K562 (cell line): Measurements from ENCODE around the gene MARVELD1. TPM values are rescaled to one million over a fixed set of nuclear protein-coding genes. Genes with fewer than 3 reads are reported as not detected.

Source experiments
- ATAC-seq: fragments of 200-7000 bp; cut with Tn5 transposase; 3 replicates; pipeline ENCODE4 v1.9.1; 2020; ENCODE audit warnings: moderate library complexity
- BruUV-seq: library from RNA; stranded (reverse); fragments of 400-500 nt; replicated peaks from 2 replicates; lab custom pipeline; 2021; lab: Mats Ljungman, UMichigan
- CTCF ChIA-PET: fragments of 300-600 bp; formaldehyde crosslinking; extraction: SDS; loops from one replicate; lab custom pipeline; 2021; ENCODE audit warnings: low intra/inter-chr PET ratio; lab: Yijun Ruan, JAX
- POLR2A ChIA-PET: fragments of 300-600, 350-650 bp; sonication (Branson Sonifier 250); formaldehyde crosslinking; extraction: SDS; loops from one replicate; lab custom pipeline; 2021; ENCODE audit warnings: antibody characterized with exemption, inconsistent platforms; lab: Yijun Ruan, JAX
- DNase-seq, 4 experiments: peaks; one replicate each; pipeline versions ENCODE4 v3.0.0 to v3.0.0-alpha.2; 2011 to 2018; ENCODE audit warnings: low spot score in 3 of 4, mixed read lengths in 3 of 4; ENCODE audit errors: extremely low read depth in 1 of 4
- FAIRE-seq: peaks from 2 replicates; lab custom pipeline; 2011; peaks lifted over from hg19 to GRCh38; lab: Jason Lieb, UNC
- H2AFZ ChIP-seq: 2 replicates; pipeline ENCODE4 v1.6.0; 2011; ENCODE audit warnings: low read depth, low read length, control low read depth, inconsistent platforms
- H3K27ac ChIP-seq: fragments of 200-600 bp; 3 replicates; pipeline ENCODE4 v1.8.0; 2011; ENCODE audit warnings: low read depth, mild to moderate bottlenecking, control low read depth, inconsistent platforms, low read length, moderate library complexity, mixed read lengths; ENCODE audit errors: extremely low read depth
- H3K27me3 ChIP-seq, 2 experiments: fragments of 300-600 bp in 1 of 2; 2 replicates in 1 of 2; 3 replicates in 1 of 2; pipeline versions ENCODE4 v1.6.0 to v1.8.0; 2011; ENCODE audit warnings: inconsistent platforms in 2 of 2, low read length in 2 of 2, mild to moderate bottlenecking in 1 of 2, mixed read lengths in 1 of 2, moderate library complexity in 1 of 2; ENCODE audit not compliant: control insufficient read depth in 2 of 2, insufficient read depth in 2 of 2
- H3K36me3 ChIP-seq: fragments of 300-600 bp; 3 replicates; pipeline ENCODE4 v1.8.0; 2011; ENCODE audit warnings: mild to moderate bottlenecking, low read length, inconsistent platforms; ENCODE audit not compliant: control insufficient read depth, insufficient read depth
- H3K4me1 ChIP-seq, 2 experiments: fragments of 200-600 bp in 1 of 2; replicated peaks in 1 of 2; 2 replicates in 1 of 2; 3 replicates in 1 of 2; pipeline versions ENCODE4 v1.5.1 to v1.8.0; 2011; ENCODE audit warnings: inconsistent platforms in 2 of 2, low read length in 2 of 2, mild to moderate bottlenecking in 1 of 2, mixed read lengths in 1 of 2, moderate library complexity in 1 of 2; ENCODE audit not compliant: control insufficient read depth in 2 of 2, insufficient read depth in 2 of 2
- H3K4me2 ChIP-seq: 2 replicates; pipeline ENCODE4 v1.6.1; 2011; ENCODE audit warnings: low read length, control low read depth, inconsistent platforms, mixed read lengths; ENCODE audit not compliant: insufficient read depth
- H3K4me3 ChIP-seq: fragments of 200-600 bp; sonication (generic), shearing (Covaris generic); 2 replicates; pipeline ENCODE4 v1.5.1; 2016; ENCODE audit warnings: control low read depth, inconsistent platforms
- H3K79me2 ChIP-seq: fragments of 200-600 bp; 3 replicates; pipeline ENCODE4 v1.8.0; 2011; ENCODE audit warnings: low read length, inconsistent platforms; ENCODE audit not compliant: control insufficient read depth, insufficient read depth
- H3K9ac ChIP-seq, 2 experiments: 2 replicates each; pipeline versions ENCODE4 v1.6.0 to v1.6.1; 2011; ENCODE audit warnings: low read depth in 2 of 2, low read length in 2 of 2, control low read depth in 1 of 2, inconsistent platforms in 1 of 2, mild to moderate bottlenecking in 1 of 2, mixed read lengths in 1 of 2; ENCODE audit not compliant: insufficient read depth in 1 of 2
- H3K9me1 ChIP-seq: one replicate; pipeline ENCODE4 v1.6.0; 2011; ENCODE audit warnings: inconsistent platforms, mild to moderate bottlenecking, low read length, moderate library complexity; ENCODE audit not compliant: control insufficient read depth, insufficient read depth
- H3K9me3 ChIP-seq: replicated peaks from 2 replicates; pipeline ENCODE4 v1.5.1; 2011; ENCODE audit warnings: low read depth, low read length, inconsistent platforms; ENCODE audit not compliant: control insufficient read depth, insufficient read depth
- H4K20me1 ChIP-seq: replicated peaks from 2 replicates; pipeline ENCODE4 v1.6.1; 2011; ENCODE audit warnings: low read length, inconsistent platforms, mixed read lengths; ENCODE audit not compliant: control insufficient read depth, insufficient read depth
- BACH1 ChIP-seq: fragments of 200-800 bp; sonication (Bioruptor generic); IDR thresholded peaks from 2 replicates; pipeline ENCODE4 v1.6.1; 2016; ENCODE audit warnings: missing genetic modification characterization, missing compliant biosample characterization
- C11orf30 ChIP-seq: fragments of 450-650 bp; IDR thresholded peaks from 2 replicates; pipeline ENCODE4 v1.6.1; 2016; ENCODE audit warnings: low read depth, mild to moderate bottlenecking
- DIDO1 ChIP-seq: fragments of 450-650 bp; IDR thresholded peaks from 2 replicates; pipeline ENCODE4 v1.6.1; 2016; ENCODE audit warnings: low read depth, missing biosample characterization, missing genetic modification characterization
- HDAC8 ChIP-seq: fragments of 450-650 bp; IDR thresholded peaks from 2 replicates; pipeline ENCODE4 v1.6.1; 2016; ENCODE audit warnings: mild to moderate bottlenecking, missing genetic modification characterization, moderate library complexity, missing compliant biosample characterization
- MECOM ChIP-seq: fragments of 250-450 bp; sonication (Bioruptor Pico); IDR thresholded peaks from 2 replicates; pipeline ENCODE4 v1.8.0; 2022; ENCODE audit warnings: inconsistent platforms
- MIER1 ChIP-seq: fragments of 450-650 bp; IDR thresholded peaks from 2 replicates; pipeline ENCODE4 v1.6.1; 2016; ENCODE audit warnings: antibody characterized with exemption, mild to moderate bottlenecking, low read depth
- SMC3 ChIP-seq: conservative IDR thresholded peaks from 2 replicates; pipeline ENCODE4 v1.6.1; 2011; ENCODE audit warnings: low read depth, low read length, improper control_type of control experiment; ENCODE audit not compliant: insufficient read depth
- TEAD2 ChIP-seq: fragments of 450-650 bp; IDR thresholded peaks from 2 replicates; pipeline ENCODE4 v1.6.1; 2016; ENCODE audit warnings: missing genetic modification characterization, control low read depth, missing compliant biosample characterization
- TFAM ChIP-seq: fragments of 250-450 bp; sonication (Bioruptor Pico); conservative IDR thresholded peaks from 2 replicates; pipeline ENCODE4 v1.5.0; 2021; ENCODE audit warnings: mild to moderate bottlenecking, moderate library complexity
- U2AF2 ChIP-seq: fragments of 200-400 bp; formaldehyde crosslinking; optimal IDR thresholded peaks from 2 replicates; pipeline ENCODE3; 2017; ENCODE audit warnings: low read depth, mild to moderate bottlenecking, low read length
- ZNF311 ChIP-seq: fragments of 250-450 bp; sonication (Bioruptor Pico); IDR thresholded peaks from 2 replicates; pipeline ENCODE4 v1.4.0; 2020; ENCODE audit warnings: mild to moderate bottlenecking, moderate library complexity
- ZNF583 ChIP-seq: fragments of 250-450 bp; sonication (Bioruptor Pico); IDR thresholded peaks from 2 replicates; pipeline ENCODE4 v1.4.0; 2020
- ZNF644 ChIP-seq: fragments of 200-800 bp; sonication (Bioruptor generic); IDR thresholded peaks from 2 replicates; pipeline ENCODE4 v1.6.1; 2016; ENCODE audit warnings: low read depth, missing genetic modification characterization, missing compliant biosample characterization
- ZNF766 ChIP-seq: fragments of 200-800 bp; sonication (Bioruptor generic); conservative IDR thresholded peaks from 2 replicates; pipeline ENCODE4 v1.6.1; 2016; ENCODE audit warnings: missing genetic modification characterization, missing compliant biosample characterization
- WGBS: fragments of 100-300 bp; shearing (Covaris generic); methylation state at CpG from one replicate; pipeline ENCODE4 v1.1.6; 2016; ENCODE audit warnings: low coverage, mixed read lengths; ENCODE audit not compliant: insufficient coverage; ENCODE audit errors: missing lambda C conversion rate; 5-methylcytosine and 5-hydroxymethylcytosine counted together
- in situ Hi-C: fragments of 300-500 bp; cut with MboI; formaldehyde crosslinking; loops from 4 replicates; pipeline ENCODE4 v1.15.0; 2018; ENCODE audit warnings: inconsistent platforms, mixed read lengths
- intact Hi-C: fragments of 100-400 bp; cut with micrococcal nuclease; formaldehyde crosslinking; loops from 2 replicates; pipeline ENCODE4 v1.14.2; 2022
- polyA plus RNA-seq, 8 experiments: library from polyadenylated mRNA; depleted of rRNA in 4 of 8; stranded (reverse) in 5 of 8; unstranded in 3 of 8; fragments of >200 nt; fragmentation: Nextera tagmentation in 2 of 8; fragmentation: Illumina TruSeq in 1 of 8; extraction: Ambion mirVana in 2 of 8; extraction: Trizol in 1 of 8; gene quantifications; 2 replicates each; pipeline versions ENCODE4 v1.2.1 to v1.2.3, GENCODE V29; 2011 to 2014; ENCODE audit warnings: inconsistent platforms in 1 of 8, missing spikeins in 1 of 8
- total RNA-seq, 7 experiments: library from RNA; depleted of rRNA in 6 of 7; stranded (reverse); fragments of >200 nt in 6 of 7; fragmentation: Illumina TruSeq in 2 of 7; extraction: Trizol in 2 of 7; gene quantifications; 2 replicates each; pipeline versions ENCODE4 v1.2.1 to v1.2.3, GENCODE V29; 2011 to 2021; ENCODE audit warnings: low replicate concordance in 1 of 7
- TF ChIP-seq, protein P1 (sequence below): conservative IDR thresholded peaks from 2 replicates; pipeline ENCODE4 v1.6.1; 2011; ENCODE audit warnings: low read depth, mild to moderate bottlenecking, low read length; ENCODE audit not compliant: control insufficient read depth
- TF ChIP-seq, protein P2 (sequence below): fragments of 450-650 bp; IDR thresholded peaks from 2 replicates; pipeline ENCODE4 v1.6.1; 2016; ENCODE audit warnings: missing biosample characterization, missing genetic modification characterization

Gene MARVELD1
- total and polyA plus RNA-seq, 9 of the 15 experiments (the other 6 are each of a cell fraction or from before 2014, with no cell fraction given): 2.7 to 12.5 (median 5.3) TPM

DNA sequence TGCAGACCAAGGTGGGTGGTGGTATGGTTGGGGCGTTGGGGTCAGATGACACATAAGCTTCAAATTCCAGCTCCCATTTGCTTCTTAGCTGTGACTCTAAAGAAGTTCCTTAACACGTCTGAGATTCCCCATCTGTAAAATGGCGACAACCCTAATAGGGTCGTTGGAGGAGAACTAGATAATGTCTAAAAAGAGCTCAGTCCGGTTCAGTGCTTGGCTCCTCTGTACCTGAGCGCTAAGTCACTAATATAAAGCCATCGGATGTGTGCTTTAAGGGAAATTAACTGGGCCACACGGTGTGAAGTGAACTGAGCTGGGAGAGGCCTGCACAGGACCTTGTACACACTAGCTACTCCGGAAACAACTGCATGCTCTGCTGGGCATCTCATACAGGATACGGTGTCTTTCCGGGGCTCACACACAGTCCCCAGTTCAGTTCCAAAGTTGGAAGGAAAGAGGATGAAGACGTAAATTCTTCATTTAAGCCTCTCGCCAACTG, 22.9 kb downstream of the MARVELD1 start:
- Histone ChIP-seq H3K27me3 (no peaks in the 10 kb centered on the region), H3K4me1 (peaks cover 15% of the 10 kb centered on the region in 2 experiments; a peak in 4 of 5 replicates), H3K36me3 (peaks cover 24% of the 10 kb centered on the region), H3K4me2 (peak overlapping the region; percentile 92), H3K79me2 (peaks cover 41% of the 10 kb centered on the region), H4K20me1 (peaks cover 6% of the 10 kb centered on the region; the same call in 1 of the 2 replicates), H3K4me3 (no peak overlapping the region), H2AFZ (peak overlapping the region; percentile 98), H3K9me3 (no peaks in the 10 kb centered on the region; the same call in 1 of the 2 replicates), H3K27ac (peak overlapping the region; percentile 90), H3K9me1 (no peaks in the 10 kb centered on the region), H3K9ac (peak overlapping the region in 1 of 2 experiments; percentile 94; a peak in 2 of 4 replicates)
- in situ Hi-C loops: no loop called here
- DNase-seq (no peak), FAIRE-seq (peak; percentile 15), ATAC-seq (peak; percentile 10)
- intact Hi-C loops: no loop called here
- CTCF ChIA-PET: no interaction called here
- POLR2A ChIA-PET: interaction anchor here (0.6 to 1.6 kb wide), 10 partner anchors 9 to 317 kb away, joined by 3 to 5 read pairs (median 4); partner anchors contain the start of gene AVPI1
- no TSS peak for BruUV-seq
- 51% methylated on average over 11 of the region's 13 CpGs for WGBS
- TF ChIP-seq ZNF766 (peak; percentile 43; the same call in 1 of the 2 replicates), ZNF583 (CRISPR knock-in tag) (peak; percentile 52; the same call in 1 of the 2 replicates), U2AF2 (no peak), MIER1 (0 out of 2 replicates have a peak, but pooled peaks have one; percentile 24), ZNF311 (CRISPR knock-in tag) (0 out of 2 replicates have a peak, but pooled peaks have one; percentile 36), TFAM (CRISPR knock-in tag) (no peak), TEAD2 (tag) (no peak), DIDO1 (tag) (0 out of 2 replicates have a peak, but pooled peaks have one; percentile 27), MECOM (CRISPR knock-in tag) (0 out of 2 replicates have a peak, but pooled peaks have one; percentile 36), BACH1 (tag) (0 out of 2 replicates have a peak, but pooled peaks have one; percentile 44), SMC3 (no peak), HDAC8 (peak; percentile 82), ZNF644 (tag) (0 out of 2 replicates have a peak, but pooled peaks have one; percentile 39), C11orf30 (no peak)
- TF ChIP-seq, protein P1, sequence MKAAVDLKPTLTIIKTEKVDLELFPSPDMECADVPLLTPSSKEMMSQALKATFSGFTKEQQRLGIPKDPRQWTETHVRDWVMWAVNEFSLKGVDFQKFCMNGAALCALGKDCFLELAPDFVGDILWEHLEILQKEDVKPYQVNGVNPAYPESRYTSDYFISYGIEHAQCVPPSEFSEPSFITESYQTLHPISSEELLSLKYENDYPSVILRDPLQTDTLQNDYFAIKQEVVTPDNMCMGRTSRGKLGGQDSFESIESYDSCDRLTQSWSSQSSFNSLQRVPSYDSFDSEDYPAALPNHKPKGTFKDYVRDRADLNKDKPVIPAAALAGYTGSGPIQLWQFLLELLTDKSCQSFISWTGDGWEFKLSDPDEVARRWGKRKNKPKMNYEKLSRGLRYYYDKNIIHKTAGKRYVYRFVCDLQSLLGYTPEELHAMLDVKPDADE: no peak
- TF ChIP-seq, protein P2, sequence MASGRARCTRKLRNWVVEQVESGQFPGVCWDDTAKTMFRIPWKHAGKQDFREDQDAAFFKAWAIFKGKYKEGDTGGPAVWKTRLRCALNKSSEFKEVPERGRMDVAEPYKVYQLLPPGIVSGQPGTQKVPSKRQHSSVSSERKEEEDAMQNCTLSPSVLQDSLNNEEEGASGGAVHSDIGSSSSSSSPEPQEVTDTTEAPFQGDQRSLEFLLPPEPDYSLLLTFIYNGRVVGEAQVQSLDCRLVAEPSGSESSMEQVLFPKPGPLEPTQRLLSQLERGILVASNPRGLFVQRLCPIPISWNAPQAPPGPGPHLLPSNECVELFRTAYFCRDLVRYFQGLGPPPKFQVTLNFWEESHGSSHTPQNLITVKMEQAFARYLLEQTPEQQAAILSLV (tag): 0 out of 2 replicates have a peak, but pooled peaks have one; percentile 38
